ENCODE measurements around the gene CCDC192.

- no peak for TF ChIP-seq POLR2A (IDR thresholded peaks at IDR 0.05)
- TF ChIP-seq, protein P1, sequence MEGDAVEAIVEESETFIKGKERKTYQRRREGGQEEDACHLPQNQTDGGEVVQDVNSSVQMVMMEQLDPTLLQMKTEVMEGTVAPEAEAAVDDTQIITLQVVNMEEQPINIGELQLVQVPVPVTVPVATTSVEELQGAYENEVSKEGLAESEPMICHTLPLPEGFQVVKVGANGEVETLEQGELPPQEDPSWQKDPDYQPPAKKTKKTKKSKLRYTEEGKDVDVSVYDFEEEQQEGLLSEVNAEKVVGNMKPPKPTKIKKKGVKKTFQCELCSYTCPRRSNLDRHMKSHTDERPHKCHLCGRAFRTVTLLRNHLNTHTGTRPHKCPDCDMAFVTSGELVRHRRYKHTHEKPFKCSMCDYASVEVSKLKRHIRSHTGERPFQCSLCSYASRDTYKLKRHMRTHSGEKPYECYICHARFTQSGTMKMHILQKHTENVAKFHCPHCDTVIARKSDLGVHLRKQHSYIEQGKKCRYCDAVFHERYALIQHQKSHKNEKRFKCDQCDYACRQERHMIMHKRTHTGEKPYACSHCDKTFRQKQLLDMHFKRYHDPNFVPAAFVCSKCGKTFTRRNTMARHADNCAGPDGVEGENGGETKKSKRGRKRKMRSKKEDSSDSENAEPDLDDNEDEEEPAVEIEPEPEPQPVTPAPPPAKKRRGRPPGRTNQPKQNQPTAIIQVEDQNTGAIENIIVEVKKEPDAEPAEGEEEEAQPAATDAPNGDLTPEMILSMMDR (IDR thresholded peaks at IDR 0.05): no peak
These were observed 120.9 kb downstream of the CCDC192 start for GRCh38 chr5:127824126-127824525.
